GM13976 (cell line): ENCODE data around the gene FBXO45.

Experiments
- DNase-seq: peaks from one replicate; pipeline ENCODE4 v3.0.0; 2012; ENCODE audit warnings: low spot score
- CTCF ChIP-seq: IDR thresholded peaks from 2 replicates; pipeline ENCODE4 v1.5.1; 2012; ENCODE audit warnings: borderline replicate concordance, mild to moderate bottlenecking; ENCODE audit not compliant: insufficient read depth; ENCODE audit errors: extremely low read depth, missing control alignments, control extremely low read depth
- in situ Hi-C: fragments of 300-500 bp; cut with MboI; formaldehyde crosslinking; loops from one replicate; pipeline ENCODE4 v1.12.0; 2022; ENCODE audit warnings: low sequenced_read_pairs, mixed read lengths, inconsistent platforms; ENCODE audit not compliant: unreplicated experiment

Gene FBXO45

GRCh38 chr3:196525141-196525540, 43.3 kb upstream of the FBXO45 start:
- in situ Hi-C loops, result no loop called here
- no peak for TF ChIP-seq CTCF
- no peak for DNase-seq

GRCh38 chr3:196528639-196529233, 39.7 kb upstream of the FBXO45 start:
- in situ Hi-C loops, result no loop called here
- peak; percentile 71 for TF ChIP-seq CTCF
- peak; percentile 93 for DNase-seq

DNA sequence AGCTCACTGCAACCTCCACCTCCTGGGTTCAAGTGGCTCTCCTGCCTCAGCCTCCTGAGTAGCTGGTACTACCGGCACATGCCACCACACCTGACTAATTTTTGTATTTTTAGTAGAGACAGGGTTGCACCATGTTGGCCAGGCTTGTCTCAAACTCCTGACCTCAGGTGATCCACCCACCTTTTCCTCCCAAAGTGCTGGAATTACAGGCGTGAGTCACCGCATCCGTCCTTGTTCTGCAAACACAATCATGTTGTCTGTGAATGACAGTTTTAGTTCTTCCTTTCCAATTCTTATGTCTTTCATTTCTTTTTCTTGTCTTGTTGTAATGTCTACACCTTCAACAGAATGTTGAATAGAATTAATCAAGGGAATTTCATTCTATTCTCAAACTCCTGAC, 37.0 kb upstream of the FBXO45 start:
- DNase-seq, result no peak
- TF ChIP-seq CTCF, result no peak
- in situ Hi-C loops, result no loop called here

DNA sequence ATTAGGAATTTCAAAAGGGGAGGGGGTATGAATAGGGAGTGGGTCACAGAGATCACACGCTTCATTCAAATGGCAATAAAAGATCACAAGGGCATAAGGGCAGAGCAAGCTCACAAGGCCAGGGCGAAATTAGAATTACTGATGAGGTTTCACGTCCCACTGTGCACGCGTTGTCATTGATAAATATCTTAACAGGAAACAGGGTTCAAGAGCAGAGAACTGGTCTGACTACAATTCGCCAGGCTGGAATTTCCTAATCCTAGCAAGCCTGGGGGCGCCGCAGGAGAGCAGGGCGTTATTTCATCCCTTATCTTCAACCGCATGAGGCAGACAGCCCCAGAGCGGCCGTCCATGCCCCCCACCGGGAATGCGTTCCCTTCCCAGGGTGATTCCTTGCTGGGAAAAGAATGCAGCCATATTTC, 35.2 kb upstream of the FBXO45 start:
- no peak for DNase-seq
- in situ Hi-C loops, result no loop called here
- no peak for TF ChIP-seq CTCF

GRCh38 chr3:196537319-196537984, 31.0 kb upstream of the FBXO45 start:
- DNase-seq, result peak; percentile 62
- peak; percentile 62 for TF ChIP-seq CTCF
- in situ Hi-C loops, result no loop called here

- DNase-seq, result no peak
- in situ Hi-C loops, result no loop called here
- TF ChIP-seq CTCF, result no peak
Observed at GRCh38 chr3:196541684-196542445, 26.6 kb upstream of the FBXO45 start.
